Neural progenitor cell (in vitro differentiated cells): ENCODE results near the gene LRRC7.
"Not testable (repeated sequence)": the region's sequence is repeated elsewhere in the genome, so short reads cannot be mapped to it uniquely, and the experiment has no call there.

Experiments used
- EZH2 ChIP-seq: fragments of 200-600 bp; sonication (generic); IDR thresholded peaks from 2 replicates; pipeline ENCODE4 v1.6.1; 2017; ENCODE audit warnings: antibody characterized with exemption, mild to moderate bottlenecking, moderate library complexity
- TF ChIP-seq, protein P1 (sequence below): fragments of 200-600 bp; sonication (generic); IDR thresholded peaks from 2 replicates; pipeline ENCODE4 v1.5.1; 2017; ENCODE audit warnings: antibody characterized with exemption, mild to moderate bottlenecking

DNA sequence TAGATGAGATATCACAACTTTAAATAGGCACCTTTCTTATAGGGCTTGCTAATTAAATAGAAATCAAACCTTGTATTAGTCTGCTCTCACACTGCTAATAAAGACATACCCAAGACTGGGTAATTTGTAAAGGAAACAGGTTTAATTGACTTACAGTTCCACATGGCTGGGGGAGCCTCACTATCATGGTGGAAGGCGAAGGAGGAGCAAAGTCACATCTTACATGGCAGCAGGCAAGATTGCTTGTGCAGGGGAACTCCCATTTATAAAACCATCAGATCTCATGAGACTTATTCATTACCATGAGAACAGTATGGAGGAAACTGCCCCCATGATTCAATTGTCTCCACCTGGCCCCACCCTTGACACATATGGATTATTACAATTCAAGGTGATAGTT, 477.9 kb downstream of the LRRC7 start:
- TF ChIP-seq, protein P1, sequence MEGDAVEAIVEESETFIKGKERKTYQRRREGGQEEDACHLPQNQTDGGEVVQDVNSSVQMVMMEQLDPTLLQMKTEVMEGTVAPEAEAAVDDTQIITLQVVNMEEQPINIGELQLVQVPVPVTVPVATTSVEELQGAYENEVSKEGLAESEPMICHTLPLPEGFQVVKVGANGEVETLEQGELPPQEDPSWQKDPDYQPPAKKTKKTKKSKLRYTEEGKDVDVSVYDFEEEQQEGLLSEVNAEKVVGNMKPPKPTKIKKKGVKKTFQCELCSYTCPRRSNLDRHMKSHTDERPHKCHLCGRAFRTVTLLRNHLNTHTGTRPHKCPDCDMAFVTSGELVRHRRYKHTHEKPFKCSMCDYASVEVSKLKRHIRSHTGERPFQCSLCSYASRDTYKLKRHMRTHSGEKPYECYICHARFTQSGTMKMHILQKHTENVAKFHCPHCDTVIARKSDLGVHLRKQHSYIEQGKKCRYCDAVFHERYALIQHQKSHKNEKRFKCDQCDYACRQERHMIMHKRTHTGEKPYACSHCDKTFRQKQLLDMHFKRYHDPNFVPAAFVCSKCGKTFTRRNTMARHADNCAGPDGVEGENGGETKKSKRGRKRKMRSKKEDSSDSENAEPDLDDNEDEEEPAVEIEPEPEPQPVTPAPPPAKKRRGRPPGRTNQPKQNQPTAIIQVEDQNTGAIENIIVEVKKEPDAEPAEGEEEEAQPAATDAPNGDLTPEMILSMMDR = not testable (repeated sequence)
- TF ChIP-seq EZH2 = not testable (repeated sequence)
